Uterus (tissue), 2 donors: ENCODE results near the gene EIF4E1B.

Source experiments
- POLR2A ChIP-seq, 2 donors: fragments of 450-650 bp; IDR thresholded peaks; one replicate each; pipeline ENCODE4 v1.6.1; 2016; ENCODE audit warnings: antibody characterized with exemption in 2 of 2, mild to moderate bottlenecking in 1 of 2, moderate library complexity in 1 of 2
- TF ChIP-seq, protein P1 (sequence below), 4 experiments: fragments of 200-600 bp in 2 of 4; fragments of 450-650 bp in 2 of 4; sonication (generic) in 2 of 4; IDR thresholded peaks; one replicate each; pipeline ENCODE4 v1.5.1; 2016 to 2019; ENCODE audit warnings: antibody characterized with exemption in 4 of 4, mild to moderate bottlenecking in 2 of 4, moderate library complexity in 1 of 4

- no peak for TF ChIP-seq POLR2A (IDR thresholded peaks at IDR 0.05)
- TF ChIP-seq, protein P1, sequence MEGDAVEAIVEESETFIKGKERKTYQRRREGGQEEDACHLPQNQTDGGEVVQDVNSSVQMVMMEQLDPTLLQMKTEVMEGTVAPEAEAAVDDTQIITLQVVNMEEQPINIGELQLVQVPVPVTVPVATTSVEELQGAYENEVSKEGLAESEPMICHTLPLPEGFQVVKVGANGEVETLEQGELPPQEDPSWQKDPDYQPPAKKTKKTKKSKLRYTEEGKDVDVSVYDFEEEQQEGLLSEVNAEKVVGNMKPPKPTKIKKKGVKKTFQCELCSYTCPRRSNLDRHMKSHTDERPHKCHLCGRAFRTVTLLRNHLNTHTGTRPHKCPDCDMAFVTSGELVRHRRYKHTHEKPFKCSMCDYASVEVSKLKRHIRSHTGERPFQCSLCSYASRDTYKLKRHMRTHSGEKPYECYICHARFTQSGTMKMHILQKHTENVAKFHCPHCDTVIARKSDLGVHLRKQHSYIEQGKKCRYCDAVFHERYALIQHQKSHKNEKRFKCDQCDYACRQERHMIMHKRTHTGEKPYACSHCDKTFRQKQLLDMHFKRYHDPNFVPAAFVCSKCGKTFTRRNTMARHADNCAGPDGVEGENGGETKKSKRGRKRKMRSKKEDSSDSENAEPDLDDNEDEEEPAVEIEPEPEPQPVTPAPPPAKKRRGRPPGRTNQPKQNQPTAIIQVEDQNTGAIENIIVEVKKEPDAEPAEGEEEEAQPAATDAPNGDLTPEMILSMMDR (IDR thresholded peaks at IDR 0.05): no peak
Observed at GRCh38 chr5:176667637-176668036, 37.2 kb downstream of the EIF4E1B start.
